CD4-positive, alpha-beta T cell treated with Interleukin-12 subunit alpha and Interleukin-12 subunit beta, for 1 hour (primary cell): ENCODE results near the gene ITFG2.

Experiments used
- DNase-seq: peaks from one replicate; pipeline ENCODE4 v3.0.0-alpha.2; 2020

Gene ITFG2

DNA sequence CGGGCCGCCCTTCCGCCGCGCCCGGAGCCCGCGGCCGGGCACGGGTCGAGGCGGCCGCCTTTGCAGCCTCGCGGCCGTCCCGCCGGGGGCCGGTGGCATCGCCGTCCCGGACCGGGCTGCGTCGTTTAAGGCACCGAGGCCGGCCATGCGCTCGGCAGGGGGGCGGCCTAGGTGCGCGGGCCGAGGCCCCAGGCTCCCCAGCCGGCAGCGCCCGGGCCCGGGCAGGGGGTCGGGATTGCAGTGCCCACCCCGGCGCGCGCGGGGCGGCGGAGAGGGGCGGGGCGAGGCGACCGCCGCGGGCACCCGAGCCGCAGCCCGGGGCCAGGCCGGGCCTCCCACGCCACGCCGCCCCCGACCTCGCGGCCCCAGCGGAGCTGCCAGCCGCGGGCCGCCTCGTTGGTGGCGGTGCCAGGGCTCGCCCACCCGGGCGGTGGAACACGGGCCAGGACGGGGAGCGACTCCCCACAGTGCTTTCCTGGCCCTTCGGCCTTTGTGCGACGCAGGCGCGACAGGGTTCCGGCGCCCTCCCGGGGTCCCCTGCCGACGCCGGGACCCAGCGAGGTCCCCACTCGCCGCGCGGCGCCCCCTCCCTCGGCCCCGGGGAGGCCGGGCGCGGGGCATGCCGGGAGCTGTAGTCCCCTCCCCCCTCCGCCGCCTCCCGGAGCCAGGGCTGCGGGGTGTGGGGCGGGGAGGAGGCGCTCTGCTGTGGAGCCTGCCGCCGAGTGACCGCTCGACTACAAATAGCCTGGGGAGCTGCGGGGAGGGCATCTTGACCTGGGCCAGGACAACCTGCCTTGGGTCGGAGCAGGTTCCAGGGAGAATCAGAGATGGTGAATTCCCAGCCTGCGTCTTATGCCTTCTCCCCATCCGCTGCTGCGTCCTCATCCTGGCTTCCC is 16.9 kb upstream of the ITFG2 start:
- DNase-seq = peak; percentile 74

DNA sequence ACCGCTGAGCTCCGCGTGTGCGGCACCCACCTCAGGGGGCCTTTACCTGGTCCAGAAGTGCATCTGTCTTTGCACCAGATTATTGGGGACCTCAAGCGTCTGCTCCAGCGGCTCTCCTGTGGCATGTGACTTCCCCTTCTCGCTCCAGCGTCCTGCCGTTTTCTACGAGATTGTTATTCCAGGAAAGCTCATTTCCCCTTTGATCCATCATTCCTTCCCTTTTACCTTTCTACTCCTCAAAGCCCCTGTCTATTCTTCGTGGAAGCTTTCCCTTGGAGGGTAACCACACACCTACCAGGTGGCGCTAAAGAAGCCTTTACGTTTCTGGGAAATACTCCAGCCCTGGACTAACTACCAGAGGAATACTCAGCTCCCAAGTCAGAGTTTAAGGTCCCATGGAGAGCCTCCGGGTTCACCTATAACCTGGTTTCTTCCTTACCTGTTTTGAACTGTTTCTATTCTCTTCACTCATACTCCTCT is 16.2 kb upstream of the ITFG2 start:
- no peak for DNase-seq

DNA sequence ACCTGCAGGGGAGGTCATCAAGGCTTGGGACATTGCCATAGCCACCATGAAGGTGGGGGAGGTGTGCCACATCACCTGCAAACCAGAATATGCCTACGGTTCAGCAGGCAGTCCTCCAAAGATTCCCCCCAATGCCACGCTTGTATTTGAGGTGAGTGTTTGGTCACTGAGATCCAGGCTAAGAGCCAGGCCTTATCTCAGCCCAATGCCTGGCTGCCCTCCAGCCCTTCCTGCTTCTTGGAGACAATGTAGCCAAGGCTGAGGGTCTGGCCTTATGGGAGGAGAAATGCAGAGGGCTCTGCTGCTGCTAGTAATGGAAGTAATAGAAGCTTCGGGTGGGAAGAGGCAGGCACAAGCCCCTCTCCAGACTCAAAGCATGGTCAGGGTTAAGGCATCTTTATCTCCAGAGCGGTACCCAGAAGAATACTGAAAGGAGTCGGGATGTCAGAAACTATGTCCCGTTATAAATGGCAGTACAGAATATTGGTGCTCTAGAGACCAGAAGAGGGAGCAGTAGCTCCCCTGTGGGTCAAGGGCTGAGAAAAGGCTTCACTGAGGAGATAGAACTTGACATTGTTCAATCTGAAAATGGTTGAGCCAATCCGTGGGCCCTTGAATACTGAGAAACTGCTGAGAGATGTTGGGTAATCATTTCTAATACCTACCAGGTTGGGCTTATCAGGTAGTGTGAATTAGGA is 14.6 kb upstream of the ITFG2 start:
- DNase-seq = no peak

DNA sequence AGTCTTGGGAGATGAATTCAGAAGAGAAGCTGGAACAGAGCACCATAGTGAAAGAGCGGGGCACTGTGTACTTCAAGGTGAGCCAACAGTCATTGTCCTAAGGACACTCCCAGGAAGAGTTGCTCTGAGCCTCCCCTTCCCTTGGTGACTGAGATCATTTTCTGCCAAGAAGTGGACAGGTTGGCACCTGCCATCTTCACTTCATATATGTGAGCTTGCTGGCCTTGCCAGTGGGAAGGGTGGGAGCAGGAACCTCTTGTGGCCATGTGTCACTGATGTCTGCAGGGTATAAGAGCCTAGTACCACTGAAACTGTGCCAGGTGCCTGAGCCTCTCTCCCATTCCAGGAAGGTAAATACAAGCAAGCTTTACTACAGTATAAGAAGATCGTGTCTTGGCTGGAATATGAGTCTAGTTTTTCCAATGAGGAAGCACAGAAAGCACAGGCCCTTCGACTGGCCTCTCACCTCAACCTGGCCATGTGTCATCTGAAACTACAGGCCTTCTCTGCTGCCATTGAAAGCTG is 12.4 kb upstream of the ITFG2 start:
- DNase-seq = no peak

DNA sequence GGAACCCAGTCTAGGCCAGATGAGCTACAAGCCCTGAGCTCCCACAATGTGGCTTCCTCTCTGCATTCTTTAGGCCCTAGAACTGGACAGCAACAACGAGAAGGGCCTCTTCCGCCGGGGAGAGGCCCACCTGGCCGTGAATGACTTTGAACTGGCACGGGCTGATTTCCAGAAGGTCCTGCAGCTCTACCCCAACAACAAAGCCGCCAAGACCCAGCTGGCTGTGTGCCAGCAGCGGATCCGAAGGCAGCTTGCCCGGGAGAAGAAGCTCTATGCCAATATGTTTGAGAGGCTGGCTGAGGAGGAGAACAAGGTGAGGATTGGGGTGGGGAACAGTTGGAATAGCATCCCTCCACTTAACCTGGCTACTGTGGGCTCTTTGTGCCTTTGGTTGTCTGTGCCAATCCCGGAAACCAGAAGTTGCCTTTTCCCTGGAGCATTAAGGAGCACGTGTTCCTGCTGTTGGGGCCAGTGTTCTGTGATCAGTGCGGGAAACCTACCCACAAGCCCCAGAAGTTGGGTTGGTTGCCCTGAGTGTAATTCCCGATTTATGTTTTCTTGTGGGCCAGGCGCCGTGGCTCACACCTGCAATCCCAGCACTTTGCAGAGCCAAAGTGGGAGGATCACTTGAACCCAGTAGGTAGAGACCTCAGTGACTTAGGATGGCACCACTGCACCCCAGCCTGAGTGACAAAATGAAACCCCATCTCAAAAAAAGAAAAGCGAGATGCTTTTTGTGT is 11.3 kb upstream of the ITFG2 start:
- DNase-seq = no peak

DNA sequence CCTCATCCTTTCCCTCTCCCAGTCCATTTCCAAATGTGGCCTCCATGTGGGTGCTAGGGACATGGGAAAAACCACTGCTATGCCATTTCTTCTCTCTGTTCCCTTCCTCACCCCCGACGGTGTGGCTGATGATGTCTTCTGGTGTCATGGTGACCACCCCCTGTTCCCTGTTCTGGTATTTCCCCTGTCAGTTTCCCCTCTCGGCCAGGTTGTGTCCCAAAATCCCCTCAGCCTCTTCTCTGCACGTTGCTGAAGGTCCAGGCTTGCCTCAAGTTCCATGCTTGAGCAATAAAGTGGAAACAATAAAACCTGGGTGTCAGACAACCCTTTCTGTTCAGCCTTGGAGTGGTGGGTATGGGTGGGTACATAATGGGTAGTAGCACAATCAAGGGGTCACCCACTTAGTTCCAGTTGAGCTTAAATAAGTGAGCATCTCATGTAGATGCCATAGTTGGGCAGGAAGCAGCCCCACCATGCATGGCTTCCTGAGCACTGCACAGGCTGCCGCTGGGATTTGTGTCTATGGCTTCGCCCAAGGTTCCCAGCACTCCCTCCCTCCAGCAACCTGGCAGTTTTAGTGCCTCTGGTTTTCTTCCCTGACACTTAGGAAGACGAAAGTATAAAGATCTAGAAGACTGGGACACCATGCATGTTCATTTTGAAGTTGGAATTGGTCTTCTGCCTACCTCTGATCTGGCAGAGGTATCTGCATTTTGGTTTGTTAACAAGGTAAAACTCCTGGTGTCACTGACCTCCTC is 8.7 kb upstream of the ITFG2 start:
- no peak for DNase-seq

DNA sequence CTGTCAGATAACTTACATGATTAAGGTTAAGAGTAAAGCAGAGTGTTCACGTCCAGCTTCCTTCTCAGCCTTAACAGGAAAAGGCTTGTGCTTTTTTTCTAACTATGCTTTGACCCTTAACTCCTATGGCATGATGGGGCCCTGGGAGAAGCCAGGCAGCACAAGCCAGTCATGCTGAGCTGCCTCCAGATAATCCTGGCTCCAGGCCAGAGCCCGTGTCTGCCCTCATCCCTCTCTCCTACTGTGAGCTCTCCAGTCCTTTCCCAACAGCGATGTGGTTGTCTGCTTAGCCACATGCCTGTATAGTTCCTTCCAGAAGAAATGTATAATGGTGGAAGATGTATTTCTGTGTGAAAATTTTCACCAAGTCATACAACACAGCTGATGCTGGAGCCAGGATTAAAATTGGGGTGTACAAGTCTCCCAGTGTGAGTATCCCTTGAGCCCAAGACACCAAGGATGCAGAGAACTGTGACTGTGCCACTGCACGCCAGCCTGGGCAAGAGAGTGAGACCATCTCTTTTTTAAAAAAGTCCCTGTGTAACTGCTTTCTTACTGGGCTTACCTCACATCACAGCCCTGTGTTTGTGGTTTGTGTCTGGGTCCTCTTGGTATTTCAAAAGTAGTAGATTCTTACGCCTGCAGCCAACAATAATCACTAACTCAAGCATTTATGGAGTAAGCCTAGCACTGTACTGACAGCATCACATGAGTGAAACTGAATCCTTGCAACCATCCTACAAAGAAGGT is 7.9 kb upstream of the ITFG2 start:
- DNase-seq = no peak

DNA sequence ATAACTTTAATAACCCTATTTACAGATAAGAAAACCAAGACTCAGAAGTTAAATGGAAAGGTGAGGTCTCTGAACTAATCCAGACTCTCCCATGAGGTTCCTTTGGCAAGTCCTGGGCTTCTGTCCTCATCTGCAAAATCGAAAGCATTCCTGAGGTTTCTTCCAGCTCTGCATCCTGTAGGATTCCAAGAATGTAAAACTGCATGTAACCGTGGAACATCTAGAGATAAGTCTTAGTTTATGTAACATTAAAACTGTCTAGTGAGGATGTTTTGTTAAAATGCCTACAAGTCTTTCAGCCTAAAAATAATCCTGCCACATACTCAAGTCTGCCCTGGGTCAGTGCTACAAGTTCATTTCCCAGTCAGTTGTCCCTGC is 7.3 kb upstream of the ITFG2 start:
- DNase-seq = no peak

DNA sequence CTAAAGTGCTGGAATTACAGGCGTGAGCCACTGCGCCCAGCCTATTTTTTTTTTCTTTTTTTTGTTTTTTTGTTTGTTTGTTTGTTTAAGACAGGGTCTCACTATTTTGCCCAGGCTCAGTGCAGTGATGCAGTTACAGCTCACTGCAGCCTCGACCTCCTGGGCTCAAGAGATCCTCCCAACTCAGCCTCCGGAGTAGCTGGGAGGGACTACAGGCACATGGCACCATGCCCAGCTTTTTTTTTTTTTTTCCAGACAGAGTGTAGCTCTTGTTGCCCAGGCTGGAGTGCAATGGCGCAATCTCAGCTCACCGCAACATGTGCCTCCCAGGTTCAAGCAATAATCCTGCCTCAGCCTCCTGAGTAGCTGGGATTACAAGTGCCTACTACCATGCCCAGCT is 5.8 kb upstream of the ITFG2 start:
- no peak for DNase-seq

DNA sequence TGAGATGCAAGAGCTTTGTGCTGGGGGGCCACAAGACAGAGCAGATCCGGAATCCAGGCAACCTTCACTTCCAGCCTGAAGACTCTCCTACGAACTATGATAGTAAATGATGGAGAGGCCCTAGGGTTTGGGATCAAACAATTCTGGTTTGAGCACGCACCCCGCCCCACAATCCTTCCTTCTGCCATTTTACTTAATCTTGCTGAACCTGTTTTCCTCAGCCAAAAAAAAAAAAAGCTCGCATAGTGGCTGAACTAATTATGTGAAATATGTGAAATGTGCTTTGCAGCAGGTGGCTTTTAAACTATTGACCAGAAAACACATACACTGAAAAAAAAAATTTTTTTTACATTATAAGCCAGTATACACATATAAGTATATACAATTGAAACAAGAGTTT is 667 bp upstream of the ITFG2 start:
- no peak for DNase-seq

DNA sequence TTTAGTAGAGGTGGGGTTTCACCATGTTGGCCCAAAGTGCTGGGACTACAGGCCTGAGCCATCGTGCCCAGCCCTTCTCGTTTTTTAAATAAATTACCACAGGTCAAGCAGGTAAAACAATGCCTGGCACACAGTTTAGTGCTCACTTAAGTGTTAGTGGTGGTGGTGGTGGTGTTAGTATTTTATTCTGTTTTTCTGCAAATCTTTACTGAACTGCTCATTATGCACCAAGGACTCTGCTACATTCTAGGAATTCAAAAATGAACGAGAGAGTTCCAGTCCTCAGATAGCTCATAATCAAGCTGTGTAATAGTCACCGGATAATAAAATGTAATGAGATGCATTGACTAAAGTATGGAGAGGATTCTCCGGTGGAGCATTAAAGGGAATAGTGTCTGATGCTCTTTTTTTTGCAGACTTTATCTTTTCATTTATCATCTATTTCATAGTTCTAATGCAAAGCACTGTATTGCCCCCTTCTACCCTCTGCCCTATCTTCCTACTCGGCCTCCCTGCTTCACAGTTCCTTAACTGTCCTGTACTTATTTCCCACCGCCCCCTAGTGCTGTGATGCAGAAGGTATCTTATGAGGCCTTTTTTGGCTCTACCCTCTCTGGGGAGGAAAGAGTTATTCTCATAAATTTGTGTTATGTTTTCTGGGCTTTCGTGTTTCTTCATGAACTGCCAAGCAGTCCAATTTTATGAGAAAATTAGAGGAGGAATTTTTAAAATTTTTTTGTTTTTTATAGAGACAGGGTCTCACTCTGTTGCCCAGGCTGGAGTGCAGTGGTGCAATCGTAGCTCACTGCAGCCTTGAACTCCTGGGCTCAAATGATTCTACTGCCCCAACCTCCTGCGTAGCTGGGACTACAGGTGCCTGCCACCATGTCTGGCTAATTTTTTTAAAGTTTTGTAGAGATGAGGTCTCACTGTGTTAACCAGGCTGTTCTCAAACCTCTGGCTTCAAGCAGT is 1.0 kb downstream of the ITFG2 start:
- peak; percentile 63 for DNase-seq

DNA sequence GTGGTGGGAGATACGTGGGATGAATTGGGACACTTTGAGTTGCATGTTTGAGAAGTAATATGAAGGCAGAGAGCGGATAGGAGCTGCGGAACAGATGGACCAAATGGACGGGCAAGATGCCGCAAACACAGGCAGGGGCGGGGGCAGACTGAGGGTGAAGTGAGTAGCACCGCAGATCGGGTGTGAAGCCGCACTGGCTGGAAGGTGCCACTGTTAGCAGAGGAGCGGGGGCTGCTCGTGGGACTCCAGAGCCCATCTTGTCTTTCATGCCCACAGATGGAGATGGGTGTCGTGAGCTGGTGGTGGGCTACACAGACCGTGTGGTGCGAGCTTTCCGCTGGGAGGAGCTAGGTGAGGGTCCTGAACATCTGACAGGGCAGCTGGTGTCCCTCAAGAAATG is 7.3 kb downstream of the ITFG2 start:
- DNase-seq = no peak

DNA sequence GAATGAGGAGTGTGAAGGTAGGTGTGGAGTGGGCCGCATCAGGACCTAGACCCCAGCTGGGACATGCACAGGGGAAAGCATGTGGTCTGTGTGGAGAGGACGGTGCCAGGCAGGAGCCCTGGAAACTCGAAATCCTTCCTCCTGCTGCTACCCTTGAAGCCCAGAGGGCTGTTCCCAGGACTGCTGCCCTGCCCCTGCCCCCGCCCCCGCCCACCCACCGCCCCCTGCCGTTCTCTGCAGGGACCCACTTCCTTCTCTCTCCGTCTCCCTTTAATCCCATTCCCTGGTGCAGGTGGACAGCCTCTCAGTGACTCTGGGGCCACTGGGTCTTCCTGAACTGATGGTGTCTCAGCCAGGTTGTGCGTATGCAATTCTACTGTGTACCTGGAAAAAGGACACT is 8.0 kb downstream of the ITFG2 start:
- DNase-seq = no peak

DNA sequence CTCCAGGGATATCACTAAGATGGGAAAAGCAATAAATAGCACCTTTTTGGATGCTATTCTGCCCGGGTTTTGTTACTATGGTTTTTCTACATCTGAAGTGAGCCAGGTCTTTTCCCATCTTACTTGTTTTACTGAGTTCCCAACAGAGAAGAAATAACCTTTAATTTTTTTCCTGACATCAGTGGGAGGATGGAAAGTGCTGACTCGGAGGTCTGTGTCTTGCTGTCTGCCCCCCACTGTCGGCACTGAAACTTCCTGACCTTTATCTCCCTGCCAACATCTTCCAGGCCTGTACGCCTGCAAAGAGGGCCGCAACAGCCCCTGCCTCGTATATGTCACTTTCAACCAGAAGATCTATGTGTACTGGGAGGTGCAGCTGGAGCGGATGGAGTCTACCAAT is 11.0 kb downstream of the ITFG2 start:
- DNase-seq = no peak

DNA sequence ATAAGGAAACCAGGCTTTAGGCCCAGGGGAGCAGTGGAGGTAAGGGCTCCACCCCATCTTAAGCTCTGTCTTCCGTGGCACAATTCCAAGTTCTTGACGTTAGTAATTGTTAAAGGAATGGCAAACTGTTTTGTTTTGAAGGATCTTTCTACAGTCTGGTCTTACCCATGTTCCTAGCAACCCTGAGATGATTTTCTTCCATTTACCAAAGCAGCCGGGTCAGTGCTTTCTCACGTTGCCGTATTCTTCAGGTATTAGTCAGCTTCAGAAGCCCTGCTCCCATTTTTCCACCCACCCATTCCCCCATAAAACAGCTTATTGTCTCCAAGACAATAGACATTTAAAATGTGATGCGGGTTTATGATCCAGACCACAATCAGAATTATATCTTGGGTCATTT is 12.1 kb downstream of the ITFG2 start:
- no peak for DNase-seq

DNA sequence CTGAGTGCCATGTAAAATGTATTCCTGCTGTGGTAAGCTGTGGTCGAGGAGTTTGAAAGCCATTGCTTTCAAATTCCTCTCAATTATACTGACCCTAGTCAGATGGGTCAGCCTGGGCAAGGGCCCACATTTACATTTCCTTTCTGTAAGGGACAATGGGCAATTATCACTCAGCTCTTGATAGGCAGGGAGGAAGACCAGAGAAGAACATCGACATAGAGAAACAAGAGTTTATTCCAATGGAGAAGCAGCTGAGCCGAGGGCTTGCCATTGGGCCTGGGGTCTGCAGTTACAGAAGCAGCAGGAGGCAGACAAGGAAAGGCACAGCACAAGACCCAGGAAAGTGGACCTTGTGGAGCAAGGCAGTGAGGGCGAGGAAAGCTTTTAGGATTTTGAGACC is 12.7 kb downstream of the ITFG2 start:
- no peak for DNase-seq

DNA sequence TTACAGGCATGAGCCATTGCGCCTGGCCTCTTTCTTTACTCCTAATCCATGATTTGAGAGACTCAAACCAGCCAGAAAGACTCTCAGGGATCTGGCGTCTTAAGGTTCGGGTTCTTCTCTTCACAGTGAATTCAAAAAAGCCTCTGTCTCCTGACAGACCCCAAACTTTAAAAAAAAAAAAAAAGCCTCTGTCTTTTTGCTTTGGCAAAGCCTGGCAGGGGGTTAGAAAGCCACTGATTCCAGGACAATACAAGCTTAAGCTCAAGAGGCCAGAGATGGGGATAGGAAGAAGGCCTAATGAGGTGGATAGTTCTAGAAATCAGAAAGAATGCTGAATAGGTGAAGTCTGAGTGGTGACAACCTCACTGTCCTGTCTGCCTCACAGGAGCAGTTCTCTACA is 13.6 kb downstream of the ITFG2 start:
- DNase-seq = no peak

DNA sequence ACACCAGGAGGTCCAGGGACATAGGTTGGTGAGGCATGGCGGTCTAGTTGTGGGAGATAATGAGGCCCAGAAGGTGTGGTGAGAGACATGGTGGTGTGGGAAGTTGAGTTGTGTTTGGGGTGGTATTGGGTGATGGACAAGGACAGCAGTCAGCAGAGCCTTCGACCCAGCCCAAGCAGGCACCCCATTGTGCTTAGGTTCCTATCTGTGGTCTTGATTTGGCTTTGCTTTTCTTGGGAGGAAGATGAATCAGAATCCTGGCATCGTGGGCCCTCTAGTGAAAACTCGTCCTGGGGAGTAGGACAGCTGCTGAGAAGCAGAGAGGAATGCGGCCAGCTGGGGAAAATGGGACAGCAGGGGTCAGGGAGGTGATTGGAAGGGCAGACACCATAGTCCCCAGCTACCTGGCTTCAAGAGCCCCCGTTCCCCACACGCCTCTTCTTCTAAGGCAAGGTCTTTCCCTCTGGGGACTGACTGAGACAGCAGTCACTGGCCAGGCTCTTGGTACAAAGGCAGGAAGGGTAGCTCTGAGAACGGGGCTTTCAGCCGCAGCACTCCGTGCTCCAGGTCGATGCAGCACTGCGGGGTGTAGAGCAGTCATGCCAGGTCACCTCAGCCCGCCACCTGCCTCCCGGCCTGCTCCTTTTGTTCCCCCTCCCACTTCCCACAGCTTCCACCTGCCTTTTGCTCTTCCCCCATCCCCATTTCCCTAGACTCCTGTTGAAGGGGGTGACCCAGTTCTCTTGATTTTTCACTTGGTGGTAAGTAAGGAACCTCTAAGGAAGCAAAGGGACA is 14.4 kb downstream of the ITFG2 start:
- no peak for DNase-seq

DNA sequence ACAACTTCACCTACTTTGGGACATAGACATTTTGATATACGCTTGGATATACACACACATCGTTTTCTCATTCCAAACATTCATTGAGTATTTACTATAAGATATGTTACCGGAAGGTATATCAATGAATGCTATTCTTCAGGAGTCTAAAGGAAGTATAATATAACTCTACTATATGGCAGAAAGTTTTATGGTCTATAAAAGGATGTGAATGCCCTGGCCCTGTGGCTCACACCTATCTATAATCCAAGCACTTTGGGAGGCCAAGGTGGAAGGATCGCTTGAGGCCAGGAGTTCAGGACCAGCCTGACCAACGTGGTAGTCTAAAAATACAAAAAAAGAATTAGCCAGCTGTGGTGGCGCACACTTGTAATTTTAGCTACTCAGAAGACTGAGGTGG is 16.8 kb downstream of the ITFG2 start:
- no peak for DNase-seq
